Common myeloid progenitor, CD34-positive (primary cell): Measurements from ENCODE around the gene SNRNP200.

Source experiments
- CTCF ChIA-PET: fragments of 350-600 bp; sonication (Branson Sonifier 250); formaldehyde crosslinking; loops from one replicate; lab custom pipeline; 2021; ENCODE audit warnings: antibody characterized with exemption; lab: Charles Lee
- POLR2A ChIA-PET: fragments of 350-600 bp; sonication (Branson Sonifier 250); formaldehyde crosslinking; loops from one replicate; lab custom pipeline; 2021; ENCODE audit warnings: antibody characterized with exemption; lab: Charles Lee
- DNase-seq, 3 donors: peaks; one replicate each; pipeline versions ENCODE4 v3.0.0 to v3.0.0-alpha.2; 2013
- H3K27ac ChIP-seq, 2 experiments: 1 replicate in 1 of 2; 2 replicates in 1 of 2; pipeline ENCODE4 v1.7.0; 2013; ENCODE audit warnings: inconsistent platforms in 2 of 2, low read length in 2 of 2, mild to moderate bottlenecking in 2 of 2, low read depth in 1 of 2, moderate library complexity in 1 of 2; ENCODE audit not compliant: severe bottlenecking in 2 of 2, insufficient read depth in 1 of 2, poor library complexity in 1 of 2
- H3K27me3 ChIP-seq, 5 experiments: replicated peaks in 2 of 5; 1 replicate in 3 of 5; 2 replicates in 2 of 5; pipeline versions ENCODE4 v1.6.1 to v1.7.0; 2013; ENCODE audit warnings: low read length in 4 of 5, mild to moderate bottlenecking in 2 of 5, moderate library complexity in 2 of 5, inconsistent platforms in 1 of 5; ENCODE audit not compliant: insufficient read depth in 5 of 5, control insufficient read depth in 4 of 5
- H3K36me3 ChIP-seq, 4 experiments: 1 replicate in 2 of 4; 2 replicates in 2 of 4; pipeline versions ENCODE4 v1.6.1 to v1.7.0; 2013; ENCODE audit warnings: low read length in 3 of 4, control low read depth in 1 of 4, mild to moderate bottlenecking in 1 of 4; ENCODE audit not compliant: control insufficient read depth in 4 of 4, insufficient read depth in 4 of 4
- H3K4me1 ChIP-seq, 4 experiments: 1 replicate in 3 of 4; 2 replicates in 1 of 4; pipeline versions ENCODE4 v1.6.1 to v1.7.1; 2013; ENCODE audit warnings: low read length in 3 of 4, mild to moderate bottlenecking in 3 of 4, control low read depth in 1 of 4, inconsistent platforms in 1 of 4, moderate library complexity in 1 of 4; ENCODE audit not compliant: control insufficient read depth in 4 of 4, insufficient read depth in 4 of 4; ENCODE audit errors: control extremely low read depth in 1 of 4
- H3K4me3 ChIP-seq, 7 experiments: 1 replicate in 4 of 7; 2 replicates in 3 of 7; pipeline versions ENCODE4 v1.5.1 to v1.7.0; 2013; ENCODE audit warnings: mild to moderate bottlenecking in 7 of 7, low read length in 6 of 7, moderate library complexity in 6 of 7, inconsistent platforms in 2 of 7, low read depth in 2 of 7, control low read depth in 1 of 7; ENCODE audit not compliant: insufficient read depth in 4 of 7, control insufficient read depth in 1 of 7; ENCODE audit errors: extremely low read depth in 1 of 7
- H3K9me3 ChIP-seq, 5 experiments: 1 replicate in 4 of 5; 2 replicates in 1 of 5; pipeline versions ENCODE4 v1.6.1 to v1.7.1; 2013; ENCODE audit warnings: low read length in 4 of 5, mild to moderate bottlenecking in 2 of 5, inconsistent platforms in 1 of 5, low read depth in 1 of 5, moderate library complexity in 1 of 5; ENCODE audit not compliant: control insufficient read depth in 4 of 5, insufficient read depth in 2 of 5; ENCODE audit errors: control extremely low read depth in 1 of 5
- WGBS: methylation state at CpG from one replicate; pipeline ENCODE4 v1.1.5; 2013; ENCODE audit not compliant: insufficient coverage; 5-methylcytosine and 5-hydroxymethylcytosine counted together

SNRNP200 gene

GRCh38 chr2:96264086-96264485, 41.3 kb downstream of the SNRNP200 start:
- POLR2A ChIA-PET: interaction anchor here (0.8 kb wide), 1 partner anchor 121 kb away, joined by 3 read pairs; no protein-coding TSS in a partner anchor

GRCh38 chr2:96262306-96262705, 43.0 kb downstream of the SNRNP200 start:
- H3K4me1 ChIP-seq: peaks cover 23 to 68% (median 61%) of the 10 kb centered on the region in 4 experiments
- no peaks in the 10 kb centered on the region for H3K27me3 ChIP-seq
- peaks cover 3 to 40% (median 12%) of the 10 kb centered on the region in 4 experiments for H3K36me3 ChIP-seq
- 92% methylated on average over 1 of the region's 2 CpGs for WGBS
- DNase-seq: no peak
- no peak overlapping the region for H3K27ac ChIP-seq
- CTCF ChIA-PET: interaction anchor here (1.0 to 2.4 kb wide), 5 partner anchors 35 to 124 kb away, joined by 3 to 8 read pairs (median 4); partner anchors contain the start of genes ASTL and STARD7
- H3K9me3 ChIP-seq: no peaks in the 10 kb centered on the region
- no peak overlapping the region for H3K4me3 ChIP-seq
- POLR2A ChIA-PET: no interaction called here

More at GRCh38 chr2:96264086-96264485, 41.3 kb downstream of the SNRNP200 start:
- Histone ChIP-seq H3K9me3 (no peaks in the 10 kb centered on the region), H3K4me3 (peak overlapping the region in 5 of 7 experiments; percentile 91 to 100 (median 94)), H3K36me3 (peaks cover 11 to 49% (median 26%) of the 10 kb centered on the region in 4 experiments), H3K4me1 (peaks cover 13 to 55% (median 50%) of the 10 kb centered on the region in 4 experiments), H3K27ac (peak overlapping the region; percentile 15 to 36), H3K27me3 (no peaks in the 10 kb centered on the region)
- no peak for DNase-seq
- 85% methylated on average over 4 of the region's 4 CpGs for WGBS
- CTCF ChIA-PET: interaction anchor here (0.7 to 6.2 kb wide), 20 partner anchors 10 to 147 kb away, joined by 3 to 59 read pairs (median 4); partner anchors contain the start of genes ASTL and STARD7

GRCh38 chr2:96261328-96262003, 43.9 kb downstream of the SNRNP200 start:
- CTCF ChIA-PET: interaction anchor here (0.9 to 4.0 kb wide), 17 partner anchors 9 to 123 kb away, joined by 3 to 23 read pairs (median 4); partner anchors contain the start of genes ASTL and STARD7
- DNase-seq: no peak
- Histone ChIP-seq H3K4me3 (no peak overlapping the region), H3K27me3 (no peaks in the 10 kb centered on the region), H3K27ac (peak overlapping the region in 1 of 2 experiments; percentile 63), H3K4me1 (peaks cover 23 to 68% (median 62%) of the 10 kb centered on the region in 4 experiments), H3K36me3 (peaks cover 3 to 40% (median 12%) of the 10 kb centered on the region in 4 experiments), H3K9me3 (no peaks in the 10 kb centered on the region)
- POLR2A ChIA-PET: interaction anchor here (0.7 to 1.0 kb wide), 2 partner anchors 35 to 121 kb away, joined by 3 read pairs; no protein-coding TSS in a partner anchor
- WGBS: 89% methylated on average over 4 of the region's 6 CpGs

- Histone ChIP-seq H3K9me3 (no peaks in the 10 kb centered on the region), H3K27ac (peak overlapping the region; percentile 10 to 67), H3K36me3 (peaks cover 3 to 40% (median 12%) of the 10 kb centered on the region in 4 experiments), H3K4me3 (peak overlapping the region in 2 of 7 experiments; percentile 11 to 29), H3K27me3 (no peaks in the 10 kb centered on the region), H3K4me1 (peaks cover 24 to 75% (median 70%) of the 10 kb centered on the region in 4 experiments)
- ChIA-PET POLR2A (interaction anchor here (0.7 to 1.0 kb wide), 2 partner anchors 34 to 120 kb away, joined by 3 read pairs; no protein-coding TSS in a partner anchor), CTCF (interaction anchor here (0.7 to 4.0 kb wide), 24 partner anchors 8 to 122 kb away, joined by 3 to 23 read pairs (median 4); partner anchors contain the start of gene ASTL)
- peak; percentile 78 to 91 (median 88) for DNase-seq
- 63% methylated on average over 10 of the region's 10 CpGs for WGBS
These were observed 44.7 kb downstream of the SNRNP200 start for GRCh38 chr2:96260387-96261260.

- Histone ChIP-seq H3K9me3 (no peaks in the 10 kb centered on the region), H3K4me3 (no peak overlapping the region), H3K27ac (peak overlapping the region; percentile 10 to 67), H3K4me1 (peaks cover 30 to 80% (median 75%) of the 10 kb centered on the region in 4 experiments), H3K36me3 (peaks cover 3 to 48% (median 12%) of the 10 kb centered on the region in 4 experiments), H3K27me3 (no peaks in the 10 kb centered on the region)
- DNase-seq: no peak
- WGBS: 88% methylated on average over 5 of the region's 5 CpGs
- CTCF ChIA-PET: interaction anchor here (0.7 to 4.0 kb wide), 15 partner anchors 9 to 237 kb away, joined by 3 to 23 read pairs (median 5); partner anchors contain the start of gene ASTL
- POLR2A ChIA-PET: interaction anchor here (0.6 to 1.1 kb wide), 2 partner anchors 23 to 51 kb away, joined by 3 read pairs; partner anchors contain the start of gene STARD7
These were observed 45.8 kb downstream of the SNRNP200 start for GRCh38 chr2:96259497-96259921.
